COR-L47 (cell line): ENCODE measurements around the gene PBX3.
"Not testable (repeated sequence)": the region's sequence is repeated elsewhere in the genome, so short reads cannot be mapped to it uniquely, and the experiment has no call there.

Source experiments
- DNase-seq: peaks from one replicate; lab custom pipeline; 2025; lab: John Stamatoyannopoulos, UW

Gene PBX3

GRCh38 chr9:125778538-125779219 is 31.5 kb downstream of the PBX3 start:
- DNase-seq, result not testable (repeated sequence)

GRCh38 chr9:125779220-125779565 is 32.0 kb downstream of the PBX3 start:
- not testable (repeated sequence) for DNase-seq

- no peak for DNase-seq
Measured at GRCh38 chr9:125782718-125783117, 35.5 kb downstream of the PBX3 start.

- DNase-seq, result no peak
Measured at GRCh38 chr9:125784286-125785049, 37.3 kb downstream of the PBX3 start.

- DNase-seq, result no peak
Measured at GRCh38 chr9:125785248-125785751, 38.1 kb downstream of the PBX3 start.

GRCh38 chr9:125787715-125788114 is 40.5 kb downstream of the PBX3 start:
- DNase-seq, result no peak

GRCh38 chr9:125789196-125789595 is 42.0 kb downstream of the PBX3 start:
- DNase-seq, result no peak

- DNase-seq, result no peak
Measured at GRCh38 chr9:125794708-125795107, 47.5 kb downstream of the PBX3 start.

- DNase-seq, result no peak
Measured at GRCh38 chr9:125795970-125796596, 48.9 kb downstream of the PBX3 start.

GRCh38 chr9:125797930-125798329 is 50.8 kb downstream of the PBX3 start:
- no peak for DNase-seq

GRCh38 chr9:125803526-125803925 is 56.4 kb downstream of the PBX3 start:
- DNase-seq, result no peak

- no peak for DNase-seq
Measured at GRCh38 chr9:125805057-125805456, 57.9 kb downstream of the PBX3 start.

- DNase-seq, result no peak
Measured at GRCh38 chr9:125805586-125805985, 58.4 kb downstream of the PBX3 start.

- no peak for DNase-seq
Measured at GRCh38 chr9:125807079-125807478, 59.9 kb downstream of the PBX3 start.

GRCh38 chr9:125810161-125810560 is 63.0 kb downstream of the PBX3 start:
- DNase-seq, result no peak

GRCh38 chr9:125811002-125811401 is 63.8 kb downstream of the PBX3 start:
- DNase-seq, result no peak

- DNase-seq, result no peak
Measured at GRCh38 chr9:125812403-125812802, 65.2 kb downstream of the PBX3 start.

- no peak for DNase-seq
Measured at GRCh38 chr9:125815568-125815967, 68.4 kb downstream of the PBX3 start.

GRCh38 chr9:125816321-125816720 is 69.1 kb downstream of the PBX3 start:
- DNase-seq, result no peak

GRCh38 chr9:125820100-125820804 is 73.1 kb downstream of the PBX3 start:
- no peak for DNase-seq

GRCh38 chr9:125821078-125821477 is 73.9 kb downstream of the PBX3 start:
- no peak for DNase-seq

GRCh38 chr9:125822160-125822559 is 75.0 kb downstream of the PBX3 start:
- no peak for DNase-seq
